Measurements from ENCODE around the gene YARS1. TPM values are rescaled to one million over a fixed set of nuclear protein-coding genes. Genes with fewer than 3 reads are reported as not detected.
"Not testable (repeated sequence)": the region's sequence is repeated elsewhere in the genome, so short reads cannot be mapped to it uniquely, and the experiment has no call there.

Gene YARS1
- total RNA-seq, 4 donors from 2014 or later = 29.1 to 54.1 (median 46.0) TPM

DNA sequence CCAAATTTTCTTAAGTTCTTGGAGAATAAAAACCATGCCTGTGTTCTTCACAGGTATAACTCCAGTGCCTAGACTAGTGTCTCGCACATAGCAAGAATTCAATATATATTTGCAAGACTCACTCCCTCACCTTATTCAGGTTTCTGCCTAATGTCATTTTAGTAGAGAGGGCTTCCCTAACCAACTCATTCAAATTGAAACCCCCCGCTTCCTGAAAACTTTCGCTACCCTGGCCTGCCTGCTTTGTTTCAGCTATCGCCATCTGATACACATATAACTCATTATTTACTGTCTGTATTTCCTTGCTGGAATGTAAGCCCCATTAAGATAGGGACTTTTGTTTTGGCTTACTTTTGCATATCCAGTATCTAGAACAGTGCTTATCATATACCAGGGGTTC, 8.6 kb downstream of the YARS1 start:
- no peaks in the 10 kb centered on the region for H3K9me3 ChIP-seq
- no peaks in the 10 kb centered on the region for H3K27me3 ChIP-seq
- H3K4me3 ChIP-seq = no peak overlapping the region
- WGBS, 2 donors (ENCODE audit: low coverage in 1 of 2) = 95 to 98% methylated on average over 4 of the region's 4 CpGs
- ATAC-seq = no peak
- H3K36me3 ChIP-seq = peaks cover 0 to 71% of the 10 kb centered on the region in 2 donors
- H3K4me1 ChIP-seq = peaks cover 0 to 22% (median 0%) of the 10 kb centered on the region in 3 donors
- TF ChIP-seq, protein P1, sequence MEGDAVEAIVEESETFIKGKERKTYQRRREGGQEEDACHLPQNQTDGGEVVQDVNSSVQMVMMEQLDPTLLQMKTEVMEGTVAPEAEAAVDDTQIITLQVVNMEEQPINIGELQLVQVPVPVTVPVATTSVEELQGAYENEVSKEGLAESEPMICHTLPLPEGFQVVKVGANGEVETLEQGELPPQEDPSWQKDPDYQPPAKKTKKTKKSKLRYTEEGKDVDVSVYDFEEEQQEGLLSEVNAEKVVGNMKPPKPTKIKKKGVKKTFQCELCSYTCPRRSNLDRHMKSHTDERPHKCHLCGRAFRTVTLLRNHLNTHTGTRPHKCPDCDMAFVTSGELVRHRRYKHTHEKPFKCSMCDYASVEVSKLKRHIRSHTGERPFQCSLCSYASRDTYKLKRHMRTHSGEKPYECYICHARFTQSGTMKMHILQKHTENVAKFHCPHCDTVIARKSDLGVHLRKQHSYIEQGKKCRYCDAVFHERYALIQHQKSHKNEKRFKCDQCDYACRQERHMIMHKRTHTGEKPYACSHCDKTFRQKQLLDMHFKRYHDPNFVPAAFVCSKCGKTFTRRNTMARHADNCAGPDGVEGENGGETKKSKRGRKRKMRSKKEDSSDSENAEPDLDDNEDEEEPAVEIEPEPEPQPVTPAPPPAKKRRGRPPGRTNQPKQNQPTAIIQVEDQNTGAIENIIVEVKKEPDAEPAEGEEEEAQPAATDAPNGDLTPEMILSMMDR (IDR thresholded peaks at IDR 0.05) = no peak
- no peak for TF ChIP-seq EP300 (IDR thresholded peaks at IDR 0.05)
- no peak for TF ChIP-seq POLR2A (IDR thresholded peaks at IDR 0.05)
- no peak for TF ChIP-seq POLR2AphosphoS5 (IDR thresholded peaks at IDR 0.05)
- no peak overlapping the region for H3K27ac ChIP-seq

GRCh38 chr1:32806910-32807523, 10.1 kb downstream of the YARS1 start:
- Histone ChIP-seq H3K27ac (no peak overlapping the region), H3K4me1 (peaks cover 0 to 10% (median 0%) of the 10 kb centered on the region in 3 donors), H3K4me3 (no peak overlapping the region), H3K9me3 (no peaks in the 10 kb centered on the region), H3K36me3 (peaks cover 0 to 81% of the 10 kb centered on the region in 2 donors), H3K27me3 (no peaks in the 10 kb centered on the region)
- TF ChIP-seq EP300 (IDR thresholded peaks at IDR 0.05) (no peak), POLR2A (IDR thresholded peaks at IDR 0.05) (no peak), POLR2AphosphoS5 (IDR thresholded peaks at IDR 0.05) (no peak)
- TF ChIP-seq, protein P1 (IDR thresholded peaks at IDR 0.05) = no peak
- ATAC-seq = no peak
- WGBS, 2 donors (ENCODE audit: low coverage in 1 of 2) = 53 to 71% methylated on average over 4 of the region's 4 CpGs

DNA sequence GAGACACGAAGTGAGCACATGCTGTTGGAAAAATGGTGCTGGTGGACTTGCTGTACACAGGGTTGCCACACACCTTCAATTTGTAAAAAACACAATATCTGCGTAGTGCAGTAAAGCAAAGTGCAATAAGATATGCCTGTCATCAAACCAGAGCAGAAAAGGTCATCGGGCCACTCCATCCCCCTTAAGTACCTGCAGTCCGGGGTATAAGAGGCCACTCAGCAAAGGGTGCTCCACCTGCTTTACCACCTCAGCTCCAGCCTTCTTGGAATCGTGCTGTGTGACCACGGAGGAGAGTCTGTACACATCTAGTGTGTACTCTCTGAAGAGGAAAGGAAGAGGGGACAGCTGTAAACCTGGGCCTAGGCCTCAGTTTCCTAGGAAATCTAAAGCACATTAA, 10.9 kb downstream of the YARS1 start:
- H3K27me3 ChIP-seq = no peaks in the 10 kb centered on the region
- no peak overlapping the region for H3K4me3 ChIP-seq
- TF ChIP-seq POLR2A (IDR thresholded peaks at IDR 0.05) = no peak
- TF ChIP-seq, protein P1 (IDR thresholded peaks at IDR 0.05) = no peak
- no peak for TF ChIP-seq POLR2AphosphoS5 (IDR thresholded peaks at IDR 0.05)
- no peak for TF ChIP-seq EP300 (IDR thresholded peaks at IDR 0.05)
- no peak overlapping the region for H3K27ac ChIP-seq
- H3K36me3 ChIP-seq = peaks cover 0 to 84% of the 10 kb centered on the region in 2 donors
- peaks cover 0 to 2% (median 0%) of the 10 kb centered on the region in 3 donors for H3K4me1 ChIP-seq
- no peaks in the 10 kb centered on the region for H3K9me3 ChIP-seq
- no peak for ATAC-seq
- 73 to 86% methylated on average over 4 to 6 of the region's 6 CpGs for WGBS, 2 donors (ENCODE audit: low coverage in 1 of 2)

DNA sequence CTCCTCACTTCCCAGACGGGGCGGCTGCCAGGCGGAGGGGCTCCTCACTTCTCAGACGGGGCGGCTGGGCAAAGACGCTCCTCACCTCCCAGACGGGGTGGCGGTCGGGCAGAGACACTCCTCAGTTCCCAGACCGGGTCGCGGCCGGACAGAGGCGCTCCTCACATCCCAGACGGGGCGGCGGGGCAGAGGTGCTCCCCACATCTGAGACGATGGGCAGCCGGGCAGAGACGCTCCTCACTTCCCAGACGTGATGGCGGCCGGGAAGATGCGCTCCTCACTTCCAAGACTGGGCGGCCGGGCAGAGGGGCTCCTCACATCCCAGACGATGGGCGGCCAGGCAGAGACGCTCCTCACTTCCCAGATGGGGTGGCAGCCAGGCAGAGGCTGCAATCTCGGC, 12.7 kb downstream of the YARS1 start:
- H3K27me3 ChIP-seq, H3K4me3 ChIP-seq, H3K27ac ChIP-seq, ATAC-seq, H3K9me3 ChIP-seq, H3K4me1 ChIP-seq: not testable (repeated sequence)
- WGBS, 2 donors (ENCODE audit: low coverage in 1 of 2) = no CpG with 5 or more reads among the region's 30 CpGs
- H3K36me3 ChIP-seq = peaks cover 0 to 84% of the 10 kb centered on the region in 2 donors

- Histone ChIP-seq H3K27me3 (no peaks in the 10 kb centered on the region), H3K4me1 (no peaks in the 10 kb centered on the region), H3K27ac (no peak overlapping the region), H3K9me3 (no peaks in the 10 kb centered on the region), H3K4me3 (no peak overlapping the region), H3K36me3 (peaks cover 0 to 82% of the 10 kb centered on the region in 2 donors)
- TF ChIP-seq, protein P1 (IDR thresholded peaks at IDR 0.05) = no peak
- no peak for TF ChIP-seq EP300 (IDR thresholded peaks at IDR 0.05)
- TF ChIP-seq POLR2AphosphoS5 (IDR thresholded peaks at IDR 0.05) = no peak
- TF ChIP-seq POLR2A (IDR thresholded peaks at IDR 0.05) = no peak
- WGBS, 2 donors (ENCODE audit: low coverage in 1 of 2) = 89% methylated on average over 9 of the region's 9 CpGs
- no peak for ATAC-seq
These were observed 16.0 kb downstream of the YARS1 start for GRCh38 chr1:32801096-32801715.
